ENCODE measurements around the gene VSIR. TPM values are rescaled to one million over a fixed set of nuclear protein-coding genes. Genes with fewer than 3 reads are reported as not detected.

Gene VSIR
- total RNA-seq, 1 donor from 2014 or later = 104 TPM

- intact Hi-C loops (cut with micrococcal nuclease) = loop anchor here (10.0 kb wide), 1 partner anchor 50 kb away; the partner anchor contains the start of gene VSIR
Measured at GRCh38 chr10:71724539-71724938, 48.8 kb downstream of the VSIR start.

GRCh38 chr10:71723311-71723710, 50.0 kb downstream of the VSIR start:
- no peaks in the 10 kb centered on the region for H3K27me3 ChIP-seq (ENCODE audit: low read depth)
- no peak overlapping the region for H3K4me3 ChIP-seq
- TF ChIP-seq, protein P1, sequence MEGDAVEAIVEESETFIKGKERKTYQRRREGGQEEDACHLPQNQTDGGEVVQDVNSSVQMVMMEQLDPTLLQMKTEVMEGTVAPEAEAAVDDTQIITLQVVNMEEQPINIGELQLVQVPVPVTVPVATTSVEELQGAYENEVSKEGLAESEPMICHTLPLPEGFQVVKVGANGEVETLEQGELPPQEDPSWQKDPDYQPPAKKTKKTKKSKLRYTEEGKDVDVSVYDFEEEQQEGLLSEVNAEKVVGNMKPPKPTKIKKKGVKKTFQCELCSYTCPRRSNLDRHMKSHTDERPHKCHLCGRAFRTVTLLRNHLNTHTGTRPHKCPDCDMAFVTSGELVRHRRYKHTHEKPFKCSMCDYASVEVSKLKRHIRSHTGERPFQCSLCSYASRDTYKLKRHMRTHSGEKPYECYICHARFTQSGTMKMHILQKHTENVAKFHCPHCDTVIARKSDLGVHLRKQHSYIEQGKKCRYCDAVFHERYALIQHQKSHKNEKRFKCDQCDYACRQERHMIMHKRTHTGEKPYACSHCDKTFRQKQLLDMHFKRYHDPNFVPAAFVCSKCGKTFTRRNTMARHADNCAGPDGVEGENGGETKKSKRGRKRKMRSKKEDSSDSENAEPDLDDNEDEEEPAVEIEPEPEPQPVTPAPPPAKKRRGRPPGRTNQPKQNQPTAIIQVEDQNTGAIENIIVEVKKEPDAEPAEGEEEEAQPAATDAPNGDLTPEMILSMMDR (IDR thresholded peaks at IDR 0.05; ENCODE audit: borderline replicate concordance) = no peak
- no peaks in the 10 kb centered on the region for H3K36me3 ChIP-seq
- no peak overlapping the region for H3K27ac ChIP-seq (replicated peaks)
- H3K9me3 ChIP-seq (replicated peaks) = no peaks in the 10 kb centered on the region
- no peak for DNase-seq
- intact Hi-C loops (cut with micrococcal nuclease) = loop anchor here (10.0 kb wide), 1 partner anchor 51 kb away; the partner anchor contains the start of gene VSIR
- peaks cover 48% of the 10 kb centered on the region for H3K4me1 ChIP-seq

More at GRCh38 chr10:71724539-71724938, 48.8 kb downstream of the VSIR start:
- TF ChIP-seq, protein P1 (IDR thresholded peaks at IDR 0.05; ENCODE audit: borderline replicate concordance) = no peak
- Histone ChIP-seq H3K27me3 (ENCODE audit: low read depth) (no peaks in the 10 kb centered on the region), H3K27ac (replicated peaks) (no peak overlapping the region), H3K4me1 (peaks cover 48% of the 10 kb centered on the region), H3K4me3 (no peak overlapping the region), H3K9me3 (replicated peaks) (no peaks in the 10 kb centered on the region), H3K36me3 (no peaks in the 10 kb centered on the region)
- no peak for DNase-seq

GRCh38 chr10:71722849-71723248, 50.5 kb downstream of the VSIR start:
- Histone ChIP-seq H3K4me3 (no peak overlapping the region), H3K36me3 (no peaks in the 10 kb centered on the region), H3K27me3 (ENCODE audit: low read depth) (no peaks in the 10 kb centered on the region), H3K4me1 (peaks cover 48% of the 10 kb centered on the region), H3K9me3 (replicated peaks) (no peaks in the 10 kb centered on the region), H3K27ac (replicated peaks) (no peak overlapping the region)
- intact Hi-C loops (cut with micrococcal nuclease) = loop anchor here (10.0 kb wide), 1 partner anchor 52 kb away; the partner anchor contains the start of gene VSIR
- no peak for DNase-seq
- TF ChIP-seq, protein P1 (IDR thresholded peaks at IDR 0.05; ENCODE audit: borderline replicate concordance) = no peak

DNA sequence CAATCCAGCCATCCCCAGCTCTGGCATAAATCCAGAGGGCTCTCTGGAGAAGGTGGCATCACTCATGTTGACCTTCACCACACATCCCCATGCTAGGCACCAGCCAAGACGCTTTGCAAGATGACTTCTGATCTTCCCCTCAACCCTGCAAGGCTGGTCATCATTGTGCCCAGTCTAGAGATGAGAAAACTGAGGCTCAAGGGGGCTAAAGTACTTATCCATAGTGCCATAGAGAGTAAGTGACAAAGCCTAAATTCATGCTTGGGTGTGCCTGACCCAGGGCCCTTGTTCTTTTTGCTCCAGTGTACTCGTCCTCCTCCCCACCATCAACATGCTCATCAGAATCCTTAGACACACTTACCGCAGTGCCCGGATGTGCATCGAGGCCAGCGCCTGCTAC, 52.0 kb downstream of the VSIR start:
- H3K9me3 ChIP-seq (replicated peaks) = no peaks in the 10 kb centered on the region
- no peak overlapping the region for H3K27ac ChIP-seq (replicated peaks)
- H3K4me3 ChIP-seq = no peak overlapping the region
- no peak for DNase-seq
- H3K36me3 ChIP-seq = no peaks in the 10 kb centered on the region
- TF ChIP-seq, protein P1 (IDR thresholded peaks at IDR 0.05; ENCODE audit: borderline replicate concordance) = no peak
- peaks cover 46% of the 10 kb centered on the region for H3K4me1 ChIP-seq
- H3K27me3 ChIP-seq (ENCODE audit: low read depth) = no peaks in the 10 kb centered on the region
- intact Hi-C loops (cut with micrococcal nuclease) = loop anchor here (10.0 kb wide), 1 partner anchor 53 kb away; the partner anchor contains the start of gene VSIR

- H3K9me3 ChIP-seq (replicated peaks) = no peaks in the 10 kb centered on the region
- DNase-seq = no peak
- no peaks in the 10 kb centered on the region for H3K36me3 ChIP-seq
- peaks cover 46% of the 10 kb centered on the region for H3K4me1 ChIP-seq
- H3K27ac ChIP-seq (replicated peaks) = no peak overlapping the region
- H3K4me3 ChIP-seq = no peak overlapping the region
- TF ChIP-seq, protein P1 (IDR thresholded peaks at IDR 0.05; ENCODE audit: borderline replicate concordance) = no peak
- intact Hi-C loops (cut with micrococcal nuclease) = loop anchor here (10.0 kb wide), 1 partner anchor 55 kb away; the partner anchor contains the start of gene VSIR
- H3K27me3 ChIP-seq (ENCODE audit: low read depth) = no peaks in the 10 kb centered on the region
Measured at GRCh38 chr10:71720288-71720687, 53.0 kb downstream of the VSIR start.
